HG03108 (cell line): Measurements from ENCODE around the gene MAP1B.

Experiments
- ATAC-seq: cut with Tn5 transposase; IDR thresholded peaks from one replicate; pipeline ENCODE4 v1.9.1; 2021; ENCODE audit warnings: moderate library complexity; ENCODE audit not compliant: unreplicated experiment

The MAP1B gene

GRCh38 chr5:72093824-72094223, 13.5 kb upstream of the MAP1B start:
- no peak for ATAC-seq

GRCh38 chr5:72096602-72097188, 10.6 kb upstream of the MAP1B start:
- no peak for ATAC-seq

GRCh38 chr5:72101828-72102227, 5.4 kb upstream of the MAP1B start:
- ATAC-seq = no peak

GRCh38 chr5:72106817-72107130, 501 bp upstream of the MAP1B start:
- no peak for ATAC-seq

GRCh38 chr5:72107901-72108201, 576 bp downstream of the MAP1B start:
- ATAC-seq = no peak

GRCh38 chr5:72108202-72109061, 1.2 kb downstream of the MAP1B start:
- ATAC-seq = no peak

GRCh38 chr5:72109062-72109411, 1.8 kb downstream of the MAP1B start:
- ATAC-seq = no peak

- ATAC-seq = no peak
Observed at GRCh38 chr5:72109625-72110024, 2.4 kb downstream of the MAP1B start.

GRCh38 chr5:72110394-72111013, 3.2 kb downstream of the MAP1B start:
- no peak for ATAC-seq

- ATAC-seq = no peak
Observed at GRCh38 chr5:72112389-72112788, 5.1 kb downstream of the MAP1B start.

GRCh38 chr5:72114629-72115028, 7.4 kb downstream of the MAP1B start:
- no peak for ATAC-seq

- no peak for ATAC-seq
Observed at GRCh38 chr5:72115296-72115695, 8.0 kb downstream of the MAP1B start.

- no peak for ATAC-seq
Observed at GRCh38 chr5:72117307-72117706, 10.0 kb downstream of the MAP1B start.

- ATAC-seq = no peak
Observed at GRCh38 chr5:72121052-72121779, 13.9 kb downstream of the MAP1B start.

- no peak for ATAC-seq
Observed at GRCh38 chr5:72121780-72122445, 14.6 kb downstream of the MAP1B start.

GRCh38 chr5:72122602-72123001, 15.3 kb downstream of the MAP1B start:
- ATAC-seq = no peak

- no peak for ATAC-seq
Observed at GRCh38 chr5:72123764-72124376, 16.6 kb downstream of the MAP1B start.

GRCh38 chr5:72125271-72125940, 18.1 kb downstream of the MAP1B start:
- no peak for ATAC-seq

GRCh38 chr5:72125941-72126620, 18.8 kb downstream of the MAP1B start:
- ATAC-seq = no peak

GRCh38 chr5:72126796-72127195, 19.5 kb downstream of the MAP1B start:
- no peak for ATAC-seq
